Activated CD8-positive, alpha-beta T cell treated with anti-CD3 and anti-CD28 coated beads for 36 hours (primary cell): ENCODE measurements around the gene TMEM236. TPM values are rescaled to one million over a fixed set of nuclear protein-coding genes. Genes with fewer than 3 reads are reported as not detected.

Experiments
- ATAC-seq: fragments of 200-7000 bp; cut with Tn5 transposase; one replicate; pipeline ENCODE4 v1.10.0; 2021; ENCODE audit warnings: mild to moderate bottlenecking, moderate library complexity
- CTCF ChIA-PET: fragments of 350-600 bp; sonication (Branson Sonifier 250); formaldehyde crosslinking; loops from one replicate; lab custom pipeline; 2021; ENCODE audit warnings: antibody characterized with exemption; lab: Charles Lee
- POLR2A ChIA-PET: fragments of 350-600 bp; sonication (Branson Sonifier 250); formaldehyde crosslinking; loops from one replicate; lab custom pipeline; 2021; ENCODE audit warnings: antibody characterized with exemption; lab: Charles Lee
- DNase-seq: peaks from one replicate; pipeline ENCODE4 v3.0.0-alpha.2; 2020
- H3K27ac Mint-ChIP-seq: one replicate; pipeline ENCODE4 v1.8.0; 2021; ENCODE audit warnings: mild to moderate bottlenecking, mixed read lengths
- H3K27me3 Mint-ChIP-seq: one replicate; pipeline ENCODE4 v1.8.0; 2021; ENCODE audit warnings: mixed read lengths
- H3K36me3 Mint-ChIP-seq: one replicate; pipeline ENCODE4 v1.8.0; 2021; ENCODE audit warnings: low read depth, mixed read lengths
- H3K4me1 Mint-ChIP-seq: one replicate; pipeline ENCODE4 v1.8.0; 2021; ENCODE audit warnings: low read depth, mixed read lengths
- H3K4me3 Mint-ChIP-seq: one replicate; pipeline ENCODE4 v1.8.0; 2021; ENCODE audit warnings: mild to moderate bottlenecking, moderate library complexity, mixed read lengths
- H3K9me3 Mint-ChIP-seq: one replicate; pipeline ENCODE4 v1.8.0; 2021; ENCODE audit warnings: mixed read lengths
- intact Hi-C: fragments of 100-400 bp; cut with micrococcal nuclease; formaldehyde crosslinking; loops from one replicate; pipeline ENCODE4 v1.10.0; 2022
- total RNA-seq, 2 experiments: library from RNA; stranded (reverse); gene quantifications; one replicate each; pipeline ENCODE4 v1.2.3, GENCODE V29; 2021
- TF ChIP-seq, protein P1 (sequence below): fragments of 200-600 bp; IDR thresholded peaks from one replicate; pipeline ENCODE4 v1.8.0; 2022; ENCODE audit warnings: antibody characterized with exemption, mild to moderate bottlenecking

Gene TMEM236
- total RNA-seq, 2 experiments from 2014 or later = 0.11 to 0.16 TPM

DNA sequence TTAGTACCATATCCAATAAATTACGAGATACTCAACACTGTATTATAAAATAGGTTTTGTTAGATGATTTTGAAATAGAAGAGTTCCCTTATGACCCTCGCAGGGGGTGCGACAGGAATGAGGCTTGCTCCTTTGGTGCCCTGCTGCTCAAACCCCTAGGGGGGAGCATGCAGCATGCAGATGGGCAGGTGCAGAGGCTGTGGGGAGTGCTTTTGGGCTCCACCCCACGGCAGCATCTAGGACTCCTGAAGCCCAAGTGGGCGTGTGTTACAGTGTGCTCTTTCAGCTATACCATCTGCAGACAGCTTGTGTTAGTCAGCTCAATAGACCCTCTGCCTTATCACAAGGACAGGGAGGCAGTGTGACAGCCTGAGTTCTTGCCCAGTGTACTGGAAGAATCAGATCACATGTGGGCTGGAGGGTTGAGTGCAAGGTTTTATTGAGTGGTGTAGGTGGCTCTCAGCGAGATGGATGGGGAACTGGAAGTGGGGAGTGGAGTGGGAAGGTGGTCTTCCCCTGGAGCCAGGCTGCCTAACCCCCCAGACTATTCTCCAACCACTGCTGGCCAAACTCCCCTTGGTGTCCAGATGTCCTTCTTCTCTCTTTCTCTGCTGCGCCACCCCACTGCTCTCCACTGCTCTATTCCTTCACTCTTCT is 54.0 kb downstream of the TMEM236 start:
- Mint-ChIP-seq H3K27ac (no peak overlapping the region), H3K27me3 (peaks cover 17% of the 10 kb centered on the region), H3K9me3 (no peaks in the 10 kb centered on the region), H3K4me3 (no peak overlapping the region), H3K4me1 (peaks cover 26% of the 10 kb centered on the region), H3K36me3 (no peaks in the 10 kb centered on the region)
- DNase-seq = peak; percentile 75
- CTCF ChIA-PET = interaction anchor here (0.6 kb wide), 1 partner anchor 110 kb away, joined by 3 read pairs; no protein-coding TSS in a partner anchor
- TF ChIP-seq, protein P1, sequence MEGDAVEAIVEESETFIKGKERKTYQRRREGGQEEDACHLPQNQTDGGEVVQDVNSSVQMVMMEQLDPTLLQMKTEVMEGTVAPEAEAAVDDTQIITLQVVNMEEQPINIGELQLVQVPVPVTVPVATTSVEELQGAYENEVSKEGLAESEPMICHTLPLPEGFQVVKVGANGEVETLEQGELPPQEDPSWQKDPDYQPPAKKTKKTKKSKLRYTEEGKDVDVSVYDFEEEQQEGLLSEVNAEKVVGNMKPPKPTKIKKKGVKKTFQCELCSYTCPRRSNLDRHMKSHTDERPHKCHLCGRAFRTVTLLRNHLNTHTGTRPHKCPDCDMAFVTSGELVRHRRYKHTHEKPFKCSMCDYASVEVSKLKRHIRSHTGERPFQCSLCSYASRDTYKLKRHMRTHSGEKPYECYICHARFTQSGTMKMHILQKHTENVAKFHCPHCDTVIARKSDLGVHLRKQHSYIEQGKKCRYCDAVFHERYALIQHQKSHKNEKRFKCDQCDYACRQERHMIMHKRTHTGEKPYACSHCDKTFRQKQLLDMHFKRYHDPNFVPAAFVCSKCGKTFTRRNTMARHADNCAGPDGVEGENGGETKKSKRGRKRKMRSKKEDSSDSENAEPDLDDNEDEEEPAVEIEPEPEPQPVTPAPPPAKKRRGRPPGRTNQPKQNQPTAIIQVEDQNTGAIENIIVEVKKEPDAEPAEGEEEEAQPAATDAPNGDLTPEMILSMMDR = peak; percentile 67
- POLR2A ChIA-PET = no interaction called here
- intact Hi-C loops = no loop called here
- peak; percentile 94 for ATAC-seq

GRCh38 chr10:17808971-17809841 is 57.2 kb downstream of the TMEM236 start, which contains the start of gene MRC1:
Gene MRC1 (plus strand): TSS chr10:17809348. CDS start chr10:17809466, 118 bp downstream.
- Mint-ChIP-seq H3K36me3 (no peaks in the 10 kb centered on the region), H3K4me3 (no peak within 1 kb of the TSS), H3K27ac (no peak within 1 kb of the TSS), H3K9me3 (no peaks in the 10 kb centered on the region), H3K4me1 (peaks cover 18% of the 10 kb centered on the region), H3K27me3 (peaks cover 24% of the 10 kb centered on the region)
- DNase-seq (no peak), ATAC-seq (no peak)
- TF ChIP-seq, protein P1 = no peak
- ChIA-PET CTCF (interaction anchor here (1.6 kb wide), 1 partner anchor 14 kb away, joined by 4 read pairs; no protein-coding TSS in a partner anchor), POLR2A (no interaction called here)
- intact Hi-C loops = no loop called here

DNA sequence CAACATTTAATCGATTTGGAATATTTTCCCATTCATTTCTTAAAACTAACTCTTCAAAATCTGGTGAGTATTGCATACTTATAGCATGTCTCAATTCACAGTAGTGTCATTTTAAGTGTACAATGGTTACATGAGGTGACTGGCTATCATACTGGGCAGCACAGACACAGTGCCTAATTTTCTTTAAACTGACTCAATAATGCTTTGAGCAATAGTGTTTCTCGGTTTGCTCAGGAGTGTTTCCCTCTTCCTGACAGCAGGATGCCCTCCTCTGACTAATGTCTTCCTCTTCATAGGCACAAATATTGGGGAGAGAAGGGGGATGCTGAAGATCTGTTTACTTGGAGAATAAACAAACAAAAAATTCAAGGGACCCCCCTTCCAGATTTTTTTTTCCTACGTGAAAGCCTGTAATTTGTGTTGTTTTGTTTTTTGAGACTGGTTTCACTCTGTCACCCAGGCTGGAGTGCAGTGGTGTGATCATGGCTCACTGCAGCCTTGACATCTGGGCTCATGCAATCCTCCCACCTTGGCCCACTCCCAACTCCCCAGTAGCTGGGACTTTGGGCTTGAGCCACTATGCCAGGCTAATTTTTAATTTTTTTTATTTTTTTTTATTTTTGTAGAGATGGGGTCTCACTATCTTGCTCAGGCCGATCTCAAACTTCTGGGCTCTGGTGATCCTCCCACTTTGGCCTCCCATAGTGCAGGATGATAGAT is 59.3 kb downstream of the TMEM236 start:
- intact Hi-C loops = no loop called here
- H3K9me3 Mint-ChIP-seq = no peaks in the 10 kb centered on the region
- peaks cover 10% of the 10 kb centered on the region for H3K4me1 Mint-ChIP-seq
- ATAC-seq (no peak), DNase-seq (no peak)
- TF ChIP-seq, protein P1 = no peak
- no peaks in the 10 kb centered on the region for H3K36me3 Mint-ChIP-seq
- ChIA-PET CTCF (no interaction called here), POLR2A (no interaction called here)
- no peak overlapping the region for H3K4me3 Mint-ChIP-seq
- H3K27me3 Mint-ChIP-seq = peaks cover 24% of the 10 kb centered on the region
- H3K27ac Mint-ChIP-seq = no peak overlapping the region

GRCh38 chr10:17814973-17815372 is 63.0 kb downstream of the TMEM236 start:
- intact Hi-C loops = no loop called here
- H3K27ac Mint-ChIP-seq = no peak overlapping the region
- peaks cover 12% of the 10 kb centered on the region for H3K27me3 Mint-ChIP-seq
- peaks cover 3% of the 10 kb centered on the region for H3K4me1 Mint-ChIP-seq
- ATAC-seq (no peak), DNase-seq (no peak)
- H3K9me3 Mint-ChIP-seq = no peaks in the 10 kb centered on the region
- no peak overlapping the region for H3K4me3 Mint-ChIP-seq
- H3K36me3 Mint-ChIP-seq = no peaks in the 10 kb centered on the region
- TF ChIP-seq, protein P1 = no peak
- CTCF ChIA-PET = interaction anchor here (1.2 kb wide), 1 partner anchor 197 kb away, joined by 3 read pairs; no protein-coding TSS in a partner anchor
- POLR2A ChIA-PET = no interaction called here
